ENCODE results near the gene TMOD1. TPM values are rescaled to one million over a fixed set of nuclear protein-coding genes. Genes with fewer than 3 reads are reported as not detected.

TMOD1 gene
- total and polyA plus RNA-seq, 2 of the 13 experiments (the other 11 are each of a cell fraction or from before 2014, with no cell fraction given), result 0.04 to 0.07 TPM

DNA sequence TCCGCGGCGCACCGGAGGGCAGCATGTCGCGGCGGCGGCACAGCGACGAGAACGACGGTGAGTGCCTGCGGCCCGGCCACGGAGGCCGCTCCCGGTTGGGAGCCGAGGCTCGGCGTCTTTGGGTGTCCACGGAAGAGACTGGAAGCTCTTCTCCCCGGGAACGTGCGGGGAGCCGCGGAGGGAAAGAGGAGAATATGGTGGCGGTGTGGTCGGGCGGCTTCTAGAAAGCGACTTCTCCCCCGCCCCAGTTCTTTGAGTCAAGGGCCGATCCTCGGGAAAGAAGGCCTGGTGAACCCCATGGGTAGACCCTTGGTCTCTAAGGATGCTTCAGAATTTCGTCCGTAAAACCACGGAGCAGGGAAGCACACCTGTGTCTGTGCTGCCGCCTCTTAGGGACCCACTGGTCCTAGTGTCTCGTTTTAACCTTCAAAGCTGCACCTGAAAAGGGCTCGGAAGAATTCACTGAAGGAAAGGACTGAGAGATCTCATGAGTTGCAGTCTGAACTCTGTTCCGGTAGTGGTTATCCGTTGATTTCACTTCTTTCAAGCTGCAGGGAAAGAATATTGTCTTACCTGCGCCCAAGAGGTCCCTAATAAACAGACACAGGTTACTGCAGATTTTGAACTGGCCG is 132.5 kb downstream of the TMOD1 start (continued):
- TF ChIP-seq ZNF704 (CRISPR knock-in tag; IDR thresholded peaks at IDR 0.05; ENCODE audit: borderline replicate concordance) (no peak), ZNF629 (CRISPR knock-in tag; conservative IDR thresholded peaks at IDR 0.05) (no peak), HES4 (CRISPR knock-in tag; IDR thresholded peaks at IDR 0.05; ENCODE audit: borderline replicate concordance) (no peak), SRY (CRISPR knock-in tag; IDR thresholded peaks at IDR 0.05) (0 out of 2 replicates have a peak, but pooled peaks have one; percentile 49), ZNF251 (CRISPR knock-in tag; IDR thresholded peaks at IDR 0.05) (no peak), NFYC (CRISPR knock-in tag; IDR thresholded peaks at IDR 0.05) (no peak), HNRNPH1 (optimal IDR thresholded peaks at IDR 0.05; ENCODE audit: low read depth, low read length) (no peak), E2F1 (CRISPR knock-in tag; IDR thresholded peaks at IDR 0.05) (no peak), NR2F6 (IDR thresholded peaks at IDR 0.05) (no peak), NR2F6 (CRISPR knock-in tag; IDR thresholded peaks at IDR 0.05) (no peak), ZNF350 (CRISPR knock-in tag; IDR thresholded peaks at IDR 0.05; ENCODE audit: borderline replicate concordance, low read depth) (no peak), FOXA3 (CRISPR knock-in tag; IDR thresholded peaks at IDR 0.05) (no peak), TMF1 (CRISPR knock-in tag; IDR thresholded peaks at IDR 0.05; ENCODE audit: low read depth) (no peak), HOMEZ (CRISPR knock-in tag; IDR thresholded peaks at IDR 0.05; ENCODE audit: low read depth) (no peak), ZNF160 (CRISPR knock-in tag; IDR thresholded peaks at IDR 0.05) (no peak; the same call in 1 of the 2 replicates), GZF1 (CRISPR knock-in tag; IDR thresholded peaks at IDR 0.05) (no peak; the same call in 1 of the 2 replicates), ELK4 (CRISPR knock-in tag; IDR thresholded peaks at IDR 0.05; ENCODE audit: borderline replicate concordance) (no peak), ZNF83 (CRISPR knock-in tag; IDR thresholded peaks at IDR 0.05; ENCODE audit: borderline replicate concordance) (no peak), SMAD1 (CRISPR knock-in tag; IDR thresholded peaks at IDR 0.05; ENCODE audit: borderline replicate concordance, low read depth) (peak; percentile 55; the same call in 1 of the 2 replicates), NFRKB (IDR thresholded peaks at IDR 0.05) (no peak), TCF12 (IDR thresholded peaks at IDR 0.05) (no peak), TCF12 (CRISPR knock-in tag; IDR thresholded peaks at IDR 0.05) (peak; percentile 87; the same call in 1 of the 2 replicates), ZNF253 (CRISPR knock-in tag; IDR thresholded peaks at IDR 0.05; ENCODE audit: borderline replicate concordance) (no peak)
- TF ChIP-seq, protein P1, sequence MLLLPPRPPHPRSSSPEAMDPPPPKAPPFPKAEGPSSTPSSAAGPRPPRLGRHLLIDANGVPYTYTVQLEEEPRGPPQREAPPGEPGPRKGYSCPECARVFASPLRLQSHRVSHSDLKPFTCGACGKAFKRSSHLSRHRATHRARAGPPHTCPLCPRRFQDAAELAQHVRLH (CRISPR knock-in tag; IDR thresholded peaks at IDR 0.05; ENCODE audit: borderline replicate concordance, low read depth), result no peak
- TF ChIP-seq, protein P2, sequence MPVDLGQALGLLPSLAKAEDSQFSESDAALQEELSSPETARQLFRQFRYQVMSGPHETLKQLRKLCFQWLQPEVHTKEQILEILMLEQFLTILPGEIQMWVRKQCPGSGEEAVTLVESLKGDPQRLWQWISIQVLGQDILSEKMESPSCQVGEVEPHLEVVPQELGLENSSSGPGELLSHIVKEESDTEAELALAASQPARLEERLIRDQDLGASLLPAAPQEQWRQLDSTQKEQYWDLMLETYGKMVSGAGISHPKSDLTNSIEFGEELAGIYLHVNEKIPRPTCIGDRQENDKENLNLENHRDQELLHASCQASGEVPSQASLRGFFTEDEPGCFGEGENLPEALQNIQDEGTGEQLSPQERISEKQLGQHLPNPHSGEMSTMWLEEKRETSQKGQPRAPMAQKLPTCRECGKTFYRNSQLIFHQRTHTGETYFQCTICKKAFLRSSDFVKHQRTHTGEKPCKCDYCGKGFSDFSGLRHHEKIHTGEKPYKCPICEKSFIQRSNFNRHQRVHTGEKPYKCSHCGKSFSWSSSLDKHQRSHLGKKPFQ (CRISPR knock-in tag; IDR thresholded peaks at IDR 0.05; ENCODE audit: insufficient replicate concordance), result no peak
